ENCODE data around the gene RTN4R. TPM values are rescaled to one million over a fixed set of nuclear protein-coding genes. Genes with fewer than 3 reads are reported as not detected.
A peak's percentile ranks its signal among the peaks of the same experiment; 100 is the strongest.

RTN4R gene
- total RNA-seq, 1 experiment from 2014 or later = 11.1 TPM

DNA sequence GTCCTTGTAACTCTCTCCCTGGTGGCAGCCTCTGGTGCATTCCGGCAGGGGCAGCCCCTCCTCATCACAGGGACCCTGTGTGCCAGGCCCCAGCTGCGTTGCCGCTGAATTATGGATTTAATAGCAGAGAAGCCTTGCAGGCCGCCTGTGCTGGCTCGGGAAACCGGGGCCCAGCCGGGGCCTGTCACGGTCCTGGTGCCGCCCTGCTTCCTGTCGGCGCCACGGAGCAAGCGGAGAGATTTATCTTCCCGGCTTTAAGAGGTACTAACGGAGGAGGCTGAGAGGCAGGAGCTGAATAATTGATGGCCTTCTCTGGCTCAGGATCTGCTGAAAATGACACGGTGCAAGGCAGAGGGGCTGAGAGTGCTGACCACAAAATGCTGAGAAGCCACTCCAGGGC is 63.3 kb downstream of the RTN4R start:
- H3K36me3 ChIP-seq (ENCODE audit: control insufficient read depth, insufficient read depth, low read length) = no peaks in the 10 kb centered on the region
- Mint-ChIP-seq H3K27me3 (ENCODE audit: insufficient read depth, unreplicated experiment) (no peaks in the 10 kb centered on the region), H3K36me3 (ENCODE audit: insufficient read depth, unreplicated experiment) (no peaks in the 10 kb centered on the region), H3K27ac (ENCODE audit: unreplicated experiment) (no peak overlapping the region), H3K9me3 (ENCODE audit: unreplicated experiment) (no peaks in the 10 kb centered on the region), H3K4me3 (ENCODE audit: unreplicated experiment) (no peak overlapping the region), H3K4me1 (ENCODE audit: low read depth, unreplicated experiment) (peaks cover 7% of the 10 kb centered on the region)
- no peaks in the 10 kb centered on the region for H3K27me3 ChIP-seq (replicated peaks; ENCODE audit: control insufficient read depth, insufficient read depth, low read length)
- intact Hi-C loops (cut with micrococcal nuclease; ENCODE audit: unreplicated experiment) = no loop called here
- DNase-seq = no peak
- ChIA-PET POLR2A (no interaction called here), CTCF (no interaction called here)
- H3K4me1 ChIP-seq = peaks cover 42% of the 10 kb centered on the region
- BruUV-seq (replicated peaks) = no TSS peak
- H3K9me3 ChIP-seq = no peaks in the 10 kb centered on the region
- no peak overlapping the region for H3K4me3 ChIP-seq (ENCODE audit: low read depth, low read length)
- TF ChIP-seq, protein P1, sequence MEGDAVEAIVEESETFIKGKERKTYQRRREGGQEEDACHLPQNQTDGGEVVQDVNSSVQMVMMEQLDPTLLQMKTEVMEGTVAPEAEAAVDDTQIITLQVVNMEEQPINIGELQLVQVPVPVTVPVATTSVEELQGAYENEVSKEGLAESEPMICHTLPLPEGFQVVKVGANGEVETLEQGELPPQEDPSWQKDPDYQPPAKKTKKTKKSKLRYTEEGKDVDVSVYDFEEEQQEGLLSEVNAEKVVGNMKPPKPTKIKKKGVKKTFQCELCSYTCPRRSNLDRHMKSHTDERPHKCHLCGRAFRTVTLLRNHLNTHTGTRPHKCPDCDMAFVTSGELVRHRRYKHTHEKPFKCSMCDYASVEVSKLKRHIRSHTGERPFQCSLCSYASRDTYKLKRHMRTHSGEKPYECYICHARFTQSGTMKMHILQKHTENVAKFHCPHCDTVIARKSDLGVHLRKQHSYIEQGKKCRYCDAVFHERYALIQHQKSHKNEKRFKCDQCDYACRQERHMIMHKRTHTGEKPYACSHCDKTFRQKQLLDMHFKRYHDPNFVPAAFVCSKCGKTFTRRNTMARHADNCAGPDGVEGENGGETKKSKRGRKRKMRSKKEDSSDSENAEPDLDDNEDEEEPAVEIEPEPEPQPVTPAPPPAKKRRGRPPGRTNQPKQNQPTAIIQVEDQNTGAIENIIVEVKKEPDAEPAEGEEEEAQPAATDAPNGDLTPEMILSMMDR (IDR thresholded peaks at IDR 0.05; ENCODE audit: insufficient read depth in 1 of 2, low read depth in 1 of 2, low read length in 1 of 2, severe bottlenecking in 1 of 2, unreplicated experiment in 1 of 2) = no peak

DNA sequence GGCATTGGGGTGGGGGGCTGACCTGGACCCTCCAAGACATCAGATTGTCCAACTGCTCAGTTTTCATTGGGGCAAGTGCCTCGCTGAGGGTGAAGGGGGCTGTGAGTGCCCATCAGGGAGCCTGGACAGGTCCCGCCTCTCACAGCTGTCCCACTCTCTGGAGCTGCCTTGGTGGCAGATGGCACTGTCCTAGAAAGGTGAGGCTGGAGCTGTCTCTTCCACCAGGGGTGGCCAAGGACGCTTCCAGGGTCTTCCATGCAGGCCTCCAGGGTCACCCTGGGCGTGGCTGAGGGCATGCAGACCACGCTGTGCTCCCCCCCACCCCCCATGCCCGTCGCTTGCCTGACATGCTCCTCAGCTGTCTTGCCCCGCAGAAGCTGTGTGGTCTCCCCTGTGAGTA is 63.8 kb downstream of the RTN4R start:
- CTCF ChIA-PET = no interaction called here
- no peak overlapping the region for H3K27ac Mint-ChIP-seq (ENCODE audit: unreplicated experiment)
- H3K27me3 ChIP-seq (replicated peaks; ENCODE audit: control insufficient read depth, insufficient read depth, low read length) = no peaks in the 10 kb centered on the region

DNA sequence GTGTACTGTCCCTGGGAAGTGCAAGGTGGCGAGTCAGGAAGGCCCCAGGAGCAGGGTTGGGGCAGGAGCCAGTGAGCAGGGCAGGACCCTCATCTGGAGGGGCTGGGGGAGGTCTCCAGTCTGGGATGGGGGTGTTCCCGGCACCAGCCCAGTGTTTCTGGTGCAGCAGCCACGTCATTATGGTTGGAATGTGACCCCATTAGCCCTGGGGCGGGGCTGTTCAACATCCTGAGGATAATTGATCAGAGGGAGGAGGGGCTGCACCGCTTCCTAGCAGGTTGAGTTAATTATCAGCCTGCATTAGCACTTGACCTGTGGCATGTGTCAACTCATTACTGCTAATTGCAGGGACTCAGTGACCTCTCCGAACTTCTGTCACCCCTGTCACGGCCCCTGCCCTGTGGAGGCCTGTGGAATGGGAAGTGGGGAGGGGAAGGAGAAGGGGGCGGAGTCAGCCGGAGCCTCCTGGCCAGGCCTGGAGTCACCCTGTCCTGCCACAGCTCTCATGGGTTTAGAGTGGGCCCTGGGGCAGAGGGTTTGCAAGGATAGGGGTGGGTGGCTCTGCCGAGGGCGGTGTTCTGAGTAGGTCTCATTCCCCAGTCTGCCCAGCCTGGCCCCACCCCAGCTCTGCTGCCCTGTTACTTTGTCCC is 64.4 kb downstream of the RTN4R start:
- no peaks in the 10 kb centered on the region for H3K36me3 ChIP-seq (ENCODE audit: control insufficient read depth, insufficient read depth, low read length)
- no peaks in the 10 kb centered on the region for H3K27me3 ChIP-seq (replicated peaks; ENCODE audit: control insufficient read depth, insufficient read depth, low read length)
- H3K9me3 ChIP-seq = no peaks in the 10 kb centered on the region
- ChIA-PET CTCF (no interaction called here), POLR2A (no interaction called here)
- no peaks in the 10 kb centered on the region for H3K27me3 Mint-ChIP-seq (ENCODE audit: insufficient read depth, unreplicated experiment)
- TF ChIP-seq, protein P1 (IDR thresholded peaks at IDR 0.05; ENCODE audit: insufficient read depth in 1 of 2, low read depth in 1 of 2, low read length in 1 of 2, severe bottlenecking in 1 of 2, unreplicated experiment in 1 of 2) = no peak
- intact Hi-C loops (cut with micrococcal nuclease; ENCODE audit: unreplicated experiment) = no loop called here
- peaks cover 42% of the 10 kb centered on the region for H3K4me1 ChIP-seq
- H3K9me3 Mint-ChIP-seq (ENCODE audit: unreplicated experiment) = no peaks in the 10 kb centered on the region
- peak overlapping the region; percentile 80 for H3K27ac Mint-ChIP-seq (ENCODE audit: unreplicated experiment)
- peak; percentile 76 to 86 for DNase-seq
- H3K4me3 ChIP-seq (ENCODE audit: low read depth, low read length) = no peak overlapping the region
- no peaks in the 10 kb centered on the region for H3K36me3 Mint-ChIP-seq (ENCODE audit: insufficient read depth, unreplicated experiment)
- peak overlapping the region; percentile 16 for H3K4me3 Mint-ChIP-seq (ENCODE audit: unreplicated experiment)
- peaks cover 7% of the 10 kb centered on the region for H3K4me1 Mint-ChIP-seq (ENCODE audit: low read depth, unreplicated experiment)
- no TSS peak for BruUV-seq (replicated peaks)

More for the DNA sequence above, 63.8 kb downstream of the RTN4R start:
- Mint-ChIP-seq H3K4me3 (ENCODE audit: unreplicated experiment) (no peak overlapping the region), H3K36me3 (ENCODE audit: insufficient read depth, unreplicated experiment) (no peaks in the 10 kb centered on the region), H3K4me1 (ENCODE audit: low read depth, unreplicated experiment) (peaks cover 7% of the 10 kb centered on the region), H3K27me3 (ENCODE audit: insufficient read depth, unreplicated experiment) (no peaks in the 10 kb centered on the region), H3K9me3 (ENCODE audit: unreplicated experiment) (no peaks in the 10 kb centered on the region)
- POLR2A ChIA-PET = no interaction called here
- no peaks in the 10 kb centered on the region for H3K36me3 ChIP-seq (ENCODE audit: control insufficient read depth, insufficient read depth, low read length)
- no peak for DNase-seq
- intact Hi-C loops (cut with micrococcal nuclease; ENCODE audit: unreplicated experiment) = no loop called here
- H3K4me3 ChIP-seq (ENCODE audit: low read depth, low read length) = no peak overlapping the region
- H3K9me3 ChIP-seq = no peaks in the 10 kb centered on the region
- TF ChIP-seq, protein P1 (IDR thresholded peaks at IDR 0.05; ENCODE audit: insufficient read depth in 1 of 2, low read depth in 1 of 2, low read length in 1 of 2, severe bottlenecking in 1 of 2, unreplicated experiment in 1 of 2) = no peak
- peaks cover 42% of the 10 kb centered on the region for H3K4me1 ChIP-seq
- BruUV-seq (replicated peaks) = no TSS peak

Data from Caco-2 (cell line).